Activated CD8-positive, alpha-beta T cell treated with anti-CD3 and anti-CD28 coated beads for 36 hours (primary cell): Measurements from ENCODE around the gene RARRES1. TPM values are rescaled to one million over a fixed set of nuclear protein-coding genes. Genes with fewer than 3 reads are reported as not detected.

Source experiments
- ATAC-seq: fragments of 200-7000 bp; cut with Tn5 transposase; one replicate; pipeline ENCODE4 v1.10.0; 2021; ENCODE audit warnings: mild to moderate bottlenecking, moderate library complexity
- CTCF ChIA-PET: fragments of 350-600 bp; sonication (Branson Sonifier 250); formaldehyde crosslinking; loops from one replicate; lab custom pipeline; 2021; ENCODE audit warnings: antibody characterized with exemption; lab: Charles Lee
- POLR2A ChIA-PET: fragments of 350-600 bp; sonication (Branson Sonifier 250); formaldehyde crosslinking; loops from one replicate; lab custom pipeline; 2021; ENCODE audit warnings: antibody characterized with exemption; lab: Charles Lee
- DNase-seq: peaks from one replicate; pipeline ENCODE4 v3.0.0-alpha.2; 2020
- H3K27ac Mint-ChIP-seq: one replicate; pipeline ENCODE4 v1.8.0; 2021; ENCODE audit warnings: mild to moderate bottlenecking, mixed read lengths
- H3K27me3 Mint-ChIP-seq: one replicate; pipeline ENCODE4 v1.8.0; 2021; ENCODE audit warnings: mixed read lengths
- H3K36me3 Mint-ChIP-seq: one replicate; pipeline ENCODE4 v1.8.0; 2021; ENCODE audit warnings: low read depth, mixed read lengths
- H3K4me1 Mint-ChIP-seq: one replicate; pipeline ENCODE4 v1.8.0; 2021; ENCODE audit warnings: low read depth, mixed read lengths
- H3K4me3 Mint-ChIP-seq: one replicate; pipeline ENCODE4 v1.8.0; 2021; ENCODE audit warnings: mild to moderate bottlenecking, moderate library complexity, mixed read lengths
- H3K9me3 Mint-ChIP-seq: one replicate; pipeline ENCODE4 v1.8.0; 2021; ENCODE audit warnings: mixed read lengths
- intact Hi-C: fragments of 100-400 bp; cut with micrococcal nuclease; formaldehyde crosslinking; loops from one replicate; pipeline ENCODE4 v1.10.0; 2022
- total RNA-seq, 2 experiments: library from RNA; stranded (reverse); gene quantifications; one replicate each; pipeline ENCODE4 v1.2.3, GENCODE V29; 2021
- TF ChIP-seq, protein P1 (sequence below): fragments of 200-600 bp; IDR thresholded peaks from one replicate; pipeline ENCODE4 v1.8.0; 2022; ENCODE audit warnings: antibody characterized with exemption, mild to moderate bottlenecking

RARRES1 gene
- total RNA-seq, 2 experiments from 2014 or later: not detected

DNA sequence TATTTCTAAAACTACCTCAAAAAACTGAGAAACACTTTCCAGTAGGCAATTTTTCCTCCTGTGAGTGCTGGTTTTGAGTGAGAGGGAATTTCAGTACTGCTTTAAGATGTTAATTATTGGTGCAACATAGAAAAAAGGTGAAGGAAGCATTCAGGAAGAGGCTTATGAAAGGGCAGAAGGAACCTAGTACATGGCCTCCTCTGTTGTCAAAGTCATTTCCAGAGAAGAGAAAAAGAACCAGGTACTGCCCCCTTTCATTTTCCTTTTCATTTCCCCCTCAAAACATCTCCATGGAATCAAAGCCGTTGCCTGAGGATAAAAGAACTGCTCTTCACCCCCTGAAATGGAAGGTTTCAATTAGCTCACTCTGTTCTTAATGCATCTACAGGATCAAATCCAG, 19.8 kb downstream of the RARRES1 start:
- H3K9me3 Mint-ChIP-seq: no peaks in the 10 kb centered on the region
- H3K27me3 Mint-ChIP-seq: no peaks in the 10 kb centered on the region
- peaks cover 31% of the 10 kb centered on the region for H3K4me1 Mint-ChIP-seq
- ATAC-seq (no peak), DNase-seq (no peak)
- ChIA-PET POLR2A (no interaction called here), CTCF (interaction anchor here (1.3 kb wide), 1 partner anchor 10 kb away, joined by 6 read pairs; no protein-coding TSS in a partner anchor)
- intact Hi-C loops: no loop called here
- H3K27ac Mint-ChIP-seq: no peak overlapping the region
- H3K4me3 Mint-ChIP-seq: no peak overlapping the region
- TF ChIP-seq, protein P1, sequence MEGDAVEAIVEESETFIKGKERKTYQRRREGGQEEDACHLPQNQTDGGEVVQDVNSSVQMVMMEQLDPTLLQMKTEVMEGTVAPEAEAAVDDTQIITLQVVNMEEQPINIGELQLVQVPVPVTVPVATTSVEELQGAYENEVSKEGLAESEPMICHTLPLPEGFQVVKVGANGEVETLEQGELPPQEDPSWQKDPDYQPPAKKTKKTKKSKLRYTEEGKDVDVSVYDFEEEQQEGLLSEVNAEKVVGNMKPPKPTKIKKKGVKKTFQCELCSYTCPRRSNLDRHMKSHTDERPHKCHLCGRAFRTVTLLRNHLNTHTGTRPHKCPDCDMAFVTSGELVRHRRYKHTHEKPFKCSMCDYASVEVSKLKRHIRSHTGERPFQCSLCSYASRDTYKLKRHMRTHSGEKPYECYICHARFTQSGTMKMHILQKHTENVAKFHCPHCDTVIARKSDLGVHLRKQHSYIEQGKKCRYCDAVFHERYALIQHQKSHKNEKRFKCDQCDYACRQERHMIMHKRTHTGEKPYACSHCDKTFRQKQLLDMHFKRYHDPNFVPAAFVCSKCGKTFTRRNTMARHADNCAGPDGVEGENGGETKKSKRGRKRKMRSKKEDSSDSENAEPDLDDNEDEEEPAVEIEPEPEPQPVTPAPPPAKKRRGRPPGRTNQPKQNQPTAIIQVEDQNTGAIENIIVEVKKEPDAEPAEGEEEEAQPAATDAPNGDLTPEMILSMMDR: no peak
- peaks cover 34% of the 10 kb centered on the region for H3K36me3 Mint-ChIP-seq

DNA sequence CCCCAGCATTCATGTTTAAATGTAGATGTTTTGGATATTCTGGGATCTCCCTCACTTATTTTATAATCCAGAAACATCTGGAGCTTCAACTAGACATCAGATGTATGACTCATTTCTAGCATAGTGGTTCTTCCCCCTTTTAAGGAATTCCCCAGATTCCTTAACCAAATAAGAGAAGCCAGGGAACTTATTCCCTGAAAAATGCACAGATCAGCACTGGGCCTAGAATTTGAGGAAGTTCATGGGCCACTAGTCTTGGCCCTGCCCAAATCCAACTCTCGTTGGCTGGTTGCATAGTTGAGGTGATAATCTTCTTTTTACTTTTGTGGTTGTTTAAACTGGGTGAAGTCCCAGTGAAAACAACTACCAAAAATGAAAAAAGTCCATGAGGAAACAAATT, 20.4 kb downstream of the RARRES1 start:
- no peaks in the 10 kb centered on the region for H3K9me3 Mint-ChIP-seq
- POLR2A ChIA-PET: no interaction called here
- ATAC-seq: no peak
- intact Hi-C loops: no loop called here
- CTCF ChIA-PET: no interaction called here
- peaks cover 31% of the 10 kb centered on the region for H3K4me1 Mint-ChIP-seq
- no peak overlapping the region for H3K27ac Mint-ChIP-seq
- TF ChIP-seq, protein P1: no peak
- DNase-seq: no peak
- H3K4me3 Mint-ChIP-seq: no peak overlapping the region
- peaks cover 38% of the 10 kb centered on the region for H3K36me3 Mint-ChIP-seq
- no peaks in the 10 kb centered on the region for H3K27me3 Mint-ChIP-seq

DNA sequence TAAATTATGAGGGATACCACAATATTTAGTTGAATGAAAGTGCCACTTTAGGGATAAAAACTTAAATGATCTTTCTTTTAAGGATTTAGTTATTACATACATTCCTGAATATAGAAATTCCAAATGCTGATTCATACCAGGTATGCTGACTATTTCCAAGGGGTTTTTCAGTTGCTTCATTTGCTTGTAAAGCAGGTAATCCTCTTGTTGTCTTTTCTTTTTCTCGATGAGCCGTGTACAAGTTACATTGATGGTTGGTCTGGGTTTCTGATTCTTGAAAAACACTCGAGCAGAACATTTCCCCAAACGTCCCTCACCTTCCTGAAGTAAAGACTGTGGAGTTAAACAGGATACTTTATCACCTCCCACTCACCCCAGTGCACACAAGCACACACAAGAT, 21.7 kb downstream of the RARRES1 start:
- TF ChIP-seq, protein P1: no peak
- Mint-ChIP-seq H3K4me1 (peaks cover 31% of the 10 kb centered on the region), H3K4me3 (no peak overlapping the region), H3K9me3 (no peaks in the 10 kb centered on the region), H3K36me3 (peaks cover 44% of the 10 kb centered on the region), H3K27me3 (no peaks in the 10 kb centered on the region), H3K27ac (no peak overlapping the region)
- DNase-seq: no peak
- ChIA-PET POLR2A (no interaction called here), CTCF (no interaction called here)
- no peak for ATAC-seq
- intact Hi-C loops: no loop called here

DNA sequence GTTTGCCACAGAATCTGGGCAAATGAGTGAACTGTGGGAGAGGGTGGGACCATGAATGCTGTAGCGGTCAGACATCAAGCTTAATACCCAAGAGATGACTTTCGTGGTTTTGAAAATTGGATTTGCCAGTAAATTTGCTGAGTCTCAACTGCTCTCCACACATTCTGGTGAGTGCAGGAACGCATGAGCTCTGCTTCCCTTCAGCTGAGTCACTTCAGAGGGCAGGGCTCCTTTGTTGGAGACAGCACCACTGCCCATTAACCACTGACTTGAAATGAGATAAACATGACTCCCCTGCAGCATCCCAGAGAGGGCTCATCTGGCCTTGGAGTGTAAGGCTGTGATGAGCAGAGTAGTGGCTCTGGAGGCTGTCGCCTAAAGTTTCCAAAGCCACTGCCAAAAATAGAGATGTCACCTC, 22.6 kb downstream of the RARRES1 start:
- Mint-ChIP-seq H3K4me1 (peaks cover 31% of the 10 kb centered on the region), H3K4me3 (no peak overlapping the region), H3K27me3 (no peaks in the 10 kb centered on the region), H3K9me3 (no peaks in the 10 kb centered on the region), H3K36me3 (peaks cover 44% of the 10 kb centered on the region), H3K27ac (no peak overlapping the region)
- CTCF ChIA-PET: interaction anchor here (0.8 kb wide), 1 partner anchor 15 kb away, joined by 3 read pairs; no protein-coding TSS in a partner anchor
- DNase-seq: no peak
- POLR2A ChIA-PET: no interaction called here
- intact Hi-C loops: no loop called here
- TF ChIP-seq, protein P1: no peak
- no peak for ATAC-seq

DNA sequence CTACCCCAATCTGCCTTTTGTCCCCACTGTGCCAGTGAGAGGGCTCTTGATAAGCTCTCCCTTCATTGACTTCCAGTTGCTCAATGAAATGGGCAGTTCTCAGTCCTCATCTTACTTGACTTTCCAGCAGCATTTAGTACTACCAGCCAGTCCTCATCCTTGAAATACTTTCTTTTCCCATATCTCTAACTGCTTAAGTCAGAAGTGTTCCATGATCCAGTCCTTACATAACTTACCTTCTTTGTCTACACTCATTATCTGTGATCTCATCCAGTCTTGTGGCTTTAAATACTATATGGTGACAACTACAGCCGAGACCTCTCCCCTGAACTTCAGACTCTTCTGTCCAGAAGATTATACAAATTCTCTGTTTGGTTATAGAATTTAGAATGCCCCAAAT, 28.7 kb downstream of the RARRES1 start:
- Mint-ChIP-seq H3K27me3 (no peaks in the 10 kb centered on the region), H3K9me3 (no peaks in the 10 kb centered on the region), H3K4me1 (peaks cover 2% of the 10 kb centered on the region), H3K36me3 (peaks cover 30% of the 10 kb centered on the region), H3K4me3 (no peak overlapping the region), H3K27ac (no peak overlapping the region)
- intact Hi-C loops: no loop called here
- no peak for ATAC-seq
- POLR2A ChIA-PET: no interaction called here
- no peak for DNase-seq
- TF ChIP-seq, protein P1: no peak
- CTCF ChIA-PET: interaction anchor here (2.0 to 2.3 kb wide), 2 partner anchors 9 to 24 kb away, joined by 5 to 7 read pairs; no protein-coding TSS in a partner anchor
